ENCODE results near the gene ORM1.

Gene ORM1

GRCh38 chr9:114287763-114288192, 35.1 kb upstream of the ORM1 start:
- no peak for DNase-seq (ENCODE audit: low read depth in 2 of 2)

DNA sequence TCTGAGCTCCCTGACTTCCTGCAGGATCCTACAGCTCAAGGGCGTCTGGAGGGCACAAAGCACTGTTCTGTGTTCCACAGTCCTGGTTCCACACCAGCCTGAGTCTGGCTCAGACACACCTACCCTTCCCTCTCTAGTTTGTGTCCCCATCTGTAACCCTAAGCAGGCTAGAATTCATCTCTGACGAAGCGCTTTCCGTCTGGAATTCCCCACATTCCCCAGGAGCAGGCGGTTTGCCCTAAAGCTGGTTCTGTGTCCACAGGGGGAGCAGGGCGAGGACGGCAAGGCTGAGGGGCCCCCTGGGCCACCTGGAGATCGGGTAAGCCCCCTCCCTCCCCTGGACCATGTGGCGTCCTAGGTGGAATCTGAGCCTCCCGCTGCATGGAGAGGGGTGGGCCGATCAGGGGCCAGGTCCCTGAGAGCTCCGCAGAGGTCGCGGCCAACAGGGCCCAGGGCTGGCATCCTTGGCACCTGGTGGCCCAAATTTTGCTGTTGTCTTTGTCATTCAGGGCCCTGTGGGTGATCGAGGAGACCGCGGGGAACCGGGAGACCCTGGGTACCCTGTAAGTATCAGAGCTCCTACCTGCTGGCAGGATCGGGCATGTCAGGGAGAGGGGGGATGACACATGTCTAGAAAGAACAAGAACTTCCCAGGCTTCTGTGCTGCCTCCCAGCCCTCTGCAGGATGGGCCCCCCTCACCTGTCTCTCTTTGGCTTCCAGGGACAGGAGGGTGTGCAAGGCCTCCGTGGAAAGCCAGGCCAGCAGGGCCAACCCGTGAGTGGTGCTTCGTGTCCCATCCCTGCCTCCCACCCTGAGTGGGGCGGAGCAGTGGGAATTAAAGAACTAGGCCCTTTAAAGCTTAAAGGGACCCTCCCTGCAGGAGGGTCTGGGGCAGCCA, 34.5 kb upstream of the ORM1 start:
- DNase-seq (ENCODE audit: low read depth in 2 of 2): no peak

GRCh38 chr9:114289106-114289505, 33.8 kb upstream of the ORM1 start:
- DNase-seq (ENCODE audit: low read depth in 2 of 2): no peak

DNA sequence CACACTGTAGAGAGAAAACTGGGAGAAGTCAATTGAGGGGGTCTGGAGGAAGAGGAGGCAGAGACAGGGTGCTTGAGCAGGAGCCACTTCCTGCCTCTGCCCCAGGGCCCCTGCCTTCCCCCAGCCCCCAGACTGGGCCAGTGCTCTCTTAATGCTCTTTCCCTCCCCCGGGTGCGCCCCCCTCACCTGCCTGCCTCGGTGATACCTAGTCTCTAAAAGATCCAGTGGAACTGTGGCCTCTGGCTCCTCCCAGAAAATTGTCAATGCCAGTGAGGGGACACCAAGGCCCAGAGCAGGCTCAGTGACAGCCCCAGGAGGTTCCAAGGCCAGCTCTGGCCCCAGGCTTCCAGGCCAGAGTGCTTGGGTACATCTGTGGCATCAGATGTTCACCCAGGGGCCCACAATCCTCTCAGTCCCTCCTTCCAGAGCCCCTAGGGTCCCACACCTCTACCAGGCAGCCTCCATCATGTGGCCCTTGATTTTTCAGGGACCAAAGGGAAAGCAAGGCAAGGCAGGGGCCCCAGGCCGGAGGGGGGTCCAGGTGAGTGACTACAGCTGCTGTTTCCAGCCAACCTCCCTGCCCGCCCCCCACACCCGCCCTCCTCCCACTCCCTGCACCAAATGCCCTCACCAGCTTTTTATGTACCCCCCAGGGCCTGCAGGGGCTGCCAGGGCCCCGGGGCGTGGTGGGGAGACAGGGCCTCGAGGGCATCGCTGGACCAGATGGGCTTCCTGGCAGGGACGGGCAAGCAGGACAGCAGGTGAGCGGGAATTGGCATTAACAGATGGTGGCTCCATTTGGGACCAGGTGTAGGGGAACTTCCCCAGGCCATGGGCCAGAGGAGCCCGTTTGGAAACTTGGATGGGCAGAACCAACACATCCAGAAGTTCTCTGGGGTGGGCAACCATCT, 33.1 kb upstream of the ORM1 start:
- DNase-seq (ENCODE audit: low read depth in 2 of 2): no peak

DNA sequence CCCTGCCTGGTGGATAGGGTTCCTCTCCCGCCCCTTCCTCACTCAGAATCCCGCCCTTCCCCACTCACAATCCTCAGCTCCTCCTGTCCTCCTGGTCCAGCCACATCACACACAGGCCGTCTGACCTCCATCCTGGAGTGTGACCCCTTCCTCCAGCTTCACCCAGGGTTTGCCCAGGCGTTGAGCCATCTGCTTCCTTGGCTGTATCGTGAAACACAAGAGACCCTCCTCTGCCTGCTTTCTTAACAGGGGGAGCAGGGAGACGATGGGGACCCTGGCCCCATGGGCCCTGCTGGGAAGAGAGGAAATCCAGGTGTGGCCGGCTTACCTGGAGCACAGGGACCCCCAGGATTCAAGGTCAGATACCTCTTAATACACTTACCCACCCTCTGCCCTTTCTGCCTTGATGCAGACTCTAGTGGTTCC, 32.3 kb upstream of the ORM1 start:
- no peak for DNase-seq (ENCODE audit: low read depth in 2 of 2)

- DNase-seq (ENCODE audit: low read depth in 2 of 2): peak; percentile 44 to 67
These were observed 31.8 kb upstream of the ORM1 start for GRCh38 chr9:114291064-114291474.

- no peak for DNase-seq (ENCODE audit: low read depth in 2 of 2)
These were observed 30.9 kb upstream of the ORM1 start for GRCh38 chr9:114291886-114292590.

DNA sequence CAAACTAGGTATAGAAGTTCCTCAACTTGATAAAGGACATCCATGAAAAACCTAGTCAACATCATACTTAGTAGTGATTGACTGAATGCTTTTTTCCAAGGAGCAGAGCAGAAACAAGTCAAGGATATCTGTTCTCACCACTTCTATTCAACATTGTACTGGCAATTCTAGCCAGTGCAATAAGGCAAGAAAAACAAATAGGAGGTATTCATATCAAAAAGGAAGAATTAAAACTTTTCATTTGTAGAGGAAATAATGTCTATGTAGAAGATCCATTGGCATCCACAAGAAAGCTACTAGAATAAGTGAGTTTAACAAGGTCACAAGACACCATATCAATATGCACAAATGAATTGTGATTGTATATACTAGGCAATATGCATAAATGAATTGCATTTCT, 28.2 kb upstream of the ORM1 start:
- no peak for DNase-seq (ENCODE audit: low read depth in 2 of 2)

GRCh38 chr9:114296338-114296737, 26.6 kb upstream of the ORM1 start:
- DNase-seq (ENCODE audit: low read depth in 2 of 2): no peak

DNA sequence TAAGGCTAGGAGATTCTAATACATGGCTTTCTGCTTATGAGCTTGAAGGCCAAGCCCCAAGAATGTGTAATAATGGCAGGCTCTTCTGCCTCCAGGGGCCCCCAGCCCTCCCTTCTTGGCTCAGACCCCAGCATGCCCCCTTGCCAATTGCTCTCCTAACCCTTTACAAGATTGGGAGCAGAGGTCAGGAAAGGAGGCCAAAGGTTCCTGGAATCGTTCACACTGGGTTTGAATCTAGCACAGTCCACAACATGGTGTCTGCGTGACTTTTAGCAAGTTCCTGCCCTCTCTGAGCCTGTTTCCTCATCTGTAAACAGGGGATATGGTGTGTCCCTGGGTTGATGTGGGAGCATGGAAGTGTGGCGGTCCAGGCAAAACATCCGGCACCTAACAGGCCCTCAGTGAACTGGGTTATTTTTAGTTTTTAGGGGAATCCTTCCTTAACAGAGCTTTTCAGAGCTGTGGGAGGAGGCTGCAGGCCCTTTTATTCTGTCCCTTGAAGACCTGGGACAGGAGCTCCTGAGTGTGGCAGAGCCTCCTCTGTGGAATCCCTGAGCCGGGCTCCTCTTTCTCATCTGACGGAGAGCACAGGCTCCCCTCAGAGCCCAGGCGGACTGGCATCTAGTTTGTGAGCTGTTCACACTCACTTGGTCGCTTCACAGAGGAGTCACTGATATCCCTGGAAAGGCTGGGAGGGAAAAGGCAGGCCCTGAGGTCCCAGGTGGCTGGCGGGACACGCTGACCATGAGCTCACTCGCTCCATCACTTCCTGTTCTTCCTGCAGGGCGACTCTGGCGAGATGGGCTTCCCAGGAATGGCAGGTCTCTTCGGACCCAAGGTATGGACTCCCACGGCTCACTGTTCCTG, 23.4 kb upstream of the ORM1 start:
- DNase-seq (ENCODE audit: low read depth in 2 of 2): no peak

DNA sequence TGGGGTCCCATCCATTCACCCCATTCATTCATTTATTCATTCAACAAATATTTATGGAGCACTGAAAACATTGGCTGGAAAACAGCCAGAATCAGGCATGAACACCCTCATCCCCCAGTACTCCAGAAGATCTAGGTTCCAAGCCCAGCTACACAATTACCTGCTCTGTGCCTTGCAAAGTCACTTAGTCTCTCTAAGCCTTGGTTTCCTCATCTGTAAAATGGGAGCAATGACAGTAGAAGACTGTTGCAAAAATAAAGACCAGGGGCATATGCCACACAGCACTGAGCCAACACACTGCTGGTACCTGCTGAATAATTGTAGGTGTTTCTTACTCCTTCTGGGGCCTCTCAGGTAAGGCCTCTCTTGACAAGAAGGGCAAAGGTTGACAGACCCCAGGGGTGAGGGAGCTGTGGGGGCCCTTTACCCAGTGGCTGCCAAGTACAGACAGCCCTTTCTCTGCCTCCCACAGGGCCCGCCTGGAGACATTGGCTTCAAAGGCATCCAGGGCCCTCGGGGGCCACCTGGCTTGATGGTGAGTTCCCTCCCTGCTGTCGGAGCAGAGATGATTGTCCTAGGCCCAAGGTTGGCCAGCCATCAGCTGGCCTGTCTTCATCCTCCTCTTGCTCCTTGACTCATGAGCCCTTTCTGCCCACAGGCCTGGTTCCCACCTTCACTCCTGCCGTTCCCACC, 22.6 kb upstream of the ORM1 start:
- DNase-seq (ENCODE audit: low read depth in 2 of 2): no peak

DNA sequence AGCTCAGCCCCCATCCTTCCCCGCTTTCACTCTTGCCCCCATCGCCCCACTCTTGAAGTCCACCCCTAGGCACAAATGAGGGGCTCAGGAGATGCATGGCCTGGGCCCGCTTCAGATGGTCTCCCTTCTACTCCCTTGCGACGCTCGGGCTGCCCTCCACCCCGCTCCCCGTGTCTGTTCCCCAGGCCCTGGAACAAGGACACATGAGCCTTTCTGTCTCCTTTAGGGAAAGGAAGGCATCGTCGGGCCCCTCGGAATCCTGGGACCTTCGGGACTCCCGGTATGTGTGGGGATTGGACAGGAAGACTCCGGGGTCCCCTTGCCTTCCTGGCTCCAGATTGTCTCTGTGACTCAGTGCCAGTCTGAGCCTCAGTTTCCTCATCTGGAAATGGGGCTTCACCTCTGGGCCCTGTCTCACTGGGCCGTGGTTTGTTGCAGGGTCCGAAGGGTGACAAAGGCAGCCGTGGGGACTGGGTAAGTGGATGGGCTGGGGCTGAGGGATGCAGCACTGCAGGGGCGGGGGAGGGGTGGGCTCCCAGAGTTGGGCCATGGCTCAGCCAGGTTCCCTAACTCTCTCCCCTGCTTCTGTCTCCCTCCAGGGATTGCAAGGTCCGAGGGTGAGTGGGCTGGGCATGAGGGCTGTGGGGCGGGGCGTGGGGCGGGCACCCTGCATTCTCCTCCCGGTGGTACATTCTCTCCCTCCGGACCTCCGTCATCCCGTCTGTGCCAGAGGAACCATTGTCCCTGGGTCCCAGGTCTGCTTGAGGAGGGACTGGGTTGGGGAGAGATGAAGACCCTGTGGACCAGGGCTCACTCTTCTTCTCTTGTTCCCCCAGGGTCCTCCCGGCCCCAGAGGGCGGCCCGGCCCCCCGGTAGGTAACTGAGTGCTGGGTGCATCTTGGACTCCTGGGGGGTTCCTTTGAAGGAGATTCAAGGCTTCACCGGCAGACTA, 21.8 kb upstream of the ORM1 start:
- no peak for DNase-seq (ENCODE audit: low read depth in 2 of 2)

- DNase-seq (ENCODE audit: low read depth in 2 of 2): no peak
These were observed 20.9 kb upstream of the ORM1 start for GRCh38 chr9:114301798-114302565.

GRCh38 chr9:114302727-114303126, 20.2 kb upstream of the ORM1 start:
- no peak for DNase-seq (ENCODE audit: low read depth in 2 of 2)

DNA sequence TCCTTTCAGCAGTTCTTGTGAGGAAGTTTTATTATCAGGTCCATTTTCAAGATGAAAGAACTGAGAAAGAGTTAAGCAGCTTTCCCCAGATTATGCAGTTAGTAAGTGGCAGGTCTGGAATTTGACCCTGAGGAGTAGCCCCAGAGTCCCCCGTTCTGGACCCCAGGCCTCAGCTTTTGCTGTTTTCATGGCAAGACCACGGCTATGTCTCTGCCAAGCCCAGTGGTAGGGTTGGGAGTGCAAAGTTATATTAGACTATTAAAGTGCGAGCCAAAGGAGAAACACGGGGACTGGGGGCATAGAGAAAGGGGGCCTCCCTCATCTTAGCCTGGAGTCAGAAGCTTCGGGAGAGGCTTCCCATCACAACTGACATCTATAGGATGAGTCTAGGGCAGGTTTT, 19.3 kb upstream of the ORM1 start:
- no peak for DNase-seq (ENCODE audit: low read depth in 2 of 2)

GRCh38 chr9:114303977-114304376, 18.9 kb upstream of the ORM1 start:
- DNase-seq (ENCODE audit: low read depth in 2 of 2): no peak

DNA sequence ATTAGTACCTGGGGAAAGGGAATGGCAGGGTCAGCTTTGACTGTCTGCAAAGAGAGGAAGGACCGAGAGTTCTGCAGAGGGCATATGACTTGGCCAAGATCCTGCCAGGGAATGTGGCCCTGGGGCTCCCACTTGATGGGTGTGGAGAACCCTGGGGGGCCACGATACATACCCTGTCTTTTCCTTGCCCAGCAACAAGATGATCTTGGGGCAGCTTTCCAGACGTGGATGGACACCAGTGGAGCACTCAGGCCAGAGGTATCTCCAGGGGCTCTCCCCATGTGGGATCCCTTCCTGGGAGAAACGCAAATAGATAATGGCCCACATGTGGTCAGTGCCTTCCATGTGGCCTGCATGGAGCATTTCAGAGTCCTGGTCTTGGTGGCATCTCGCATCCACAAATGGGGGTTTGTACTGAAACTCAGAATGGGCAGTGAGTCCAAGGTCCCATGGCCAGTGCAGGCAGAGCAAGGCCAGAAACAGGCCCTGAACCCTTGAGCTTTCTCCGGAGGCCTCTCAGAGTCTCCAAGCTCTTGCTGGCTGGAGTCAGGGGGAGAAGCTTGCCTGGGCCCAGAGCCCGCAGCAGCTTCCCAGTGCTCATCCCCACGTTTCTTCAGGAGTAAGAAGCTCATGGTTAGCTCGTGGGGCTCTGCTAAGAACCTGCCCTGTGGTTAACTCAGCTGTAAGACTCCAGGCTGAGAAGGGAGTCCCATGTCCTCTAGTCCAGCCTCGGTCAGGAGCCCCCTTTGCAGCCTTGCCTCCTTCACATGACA, 18.3 kb upstream of the ORM1 start:
- DNase-seq (ENCODE audit: low read depth in 2 of 2): no peak

DNA sequence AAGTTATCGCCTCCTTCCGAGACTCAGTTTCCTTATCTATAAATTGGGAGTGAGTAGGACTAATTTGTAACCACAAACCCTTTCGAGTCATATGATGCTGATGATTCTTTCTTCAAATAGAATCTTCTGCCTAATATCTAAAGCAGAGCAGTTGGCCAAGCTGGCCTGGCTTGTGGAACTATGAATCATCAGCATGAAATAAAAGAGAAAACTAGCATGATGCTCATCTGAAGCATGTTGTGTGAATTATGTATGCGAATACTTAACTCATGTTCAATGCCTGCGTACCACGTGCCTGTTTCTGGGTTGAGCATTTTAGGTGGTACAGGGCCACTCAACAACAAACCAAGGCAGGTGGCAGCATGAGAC, 15.0 kb upstream of the ORM1 start:
- no peak for DNase-seq (ENCODE audit: low read depth in 2 of 2)
